Amygdala (tissue), 56 donors: ENCODE results near the gene TICAM2.

Experiments used
- DNase-seq, 56 donors: peaks; one replicate each; lab custom pipeline; 2025; lab: John Stamatoyannopoulos, UW

The TICAM2 gene

DNA sequence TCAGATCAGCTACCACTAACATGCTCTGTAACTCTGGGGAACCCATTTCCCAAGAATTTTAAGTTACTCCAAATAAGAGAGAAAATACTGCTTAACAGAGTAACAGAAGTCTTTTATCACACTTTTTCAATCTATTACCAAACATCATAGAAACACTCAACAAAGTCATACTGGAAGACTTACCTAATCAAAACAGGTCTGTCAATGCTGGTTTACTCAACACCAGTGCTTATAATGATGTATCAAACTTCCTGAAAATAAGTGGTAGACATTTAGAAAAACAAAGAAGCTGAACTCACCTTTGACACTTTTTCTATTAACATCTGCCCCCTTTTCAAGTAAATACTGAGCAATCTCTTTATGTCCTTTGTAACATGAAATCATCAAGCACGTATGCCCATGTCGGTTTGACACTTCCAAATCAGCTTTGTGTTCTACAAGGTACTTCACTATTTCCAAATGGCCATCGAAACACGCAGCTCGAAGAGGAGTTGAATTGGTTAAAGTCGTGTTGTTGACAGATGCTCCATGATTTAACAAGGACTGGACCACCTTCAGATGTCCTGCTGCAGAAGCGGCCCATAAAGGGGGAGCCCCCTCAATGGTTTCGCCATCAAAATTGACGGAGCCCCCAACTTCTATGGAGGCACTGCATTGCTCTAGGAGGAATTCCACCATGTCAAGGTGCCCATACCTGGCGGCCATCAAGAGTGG is 59.5 kb downstream of the TICAM2 start:
- DNase-seq = peak in 1 of 56 donors; percentile 14

DNA sequence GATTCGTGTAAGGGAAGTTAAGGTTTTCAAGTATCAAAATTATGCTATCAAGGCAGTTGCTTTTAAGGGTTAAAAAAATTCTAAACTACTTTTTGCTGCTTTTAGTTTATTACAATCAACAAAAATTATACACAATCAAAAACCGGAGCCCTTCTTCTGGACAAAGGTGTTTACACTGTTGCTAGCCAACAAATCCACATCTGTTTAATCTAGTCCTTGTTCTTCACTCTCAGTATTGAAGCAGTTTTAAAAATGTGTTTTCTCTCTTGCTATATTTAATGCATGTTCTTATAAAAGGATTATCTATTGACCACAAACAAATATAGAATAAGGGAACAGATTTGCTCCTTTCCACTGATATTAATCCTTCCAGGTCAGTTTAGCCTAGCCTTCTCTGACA is 60.2 kb downstream of the TICAM2 start:
- no peak for DNase-seq

DNA sequence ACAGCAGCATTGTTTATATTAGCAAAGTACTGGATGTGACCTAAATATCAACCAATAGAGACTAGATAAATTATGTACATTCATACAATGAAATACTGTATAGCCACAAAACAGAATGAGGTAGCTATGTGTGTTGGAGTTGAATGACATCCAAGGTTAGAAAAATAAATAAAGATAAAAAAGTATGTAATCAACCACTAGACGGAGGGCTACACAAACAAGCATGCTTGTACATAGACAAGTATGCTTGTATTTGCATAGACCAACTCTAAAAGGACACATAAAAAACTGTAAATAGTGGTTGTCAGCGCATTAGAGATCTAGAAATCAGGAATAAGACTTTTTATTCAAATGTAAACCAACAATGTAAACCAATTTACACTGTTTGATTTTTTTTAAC is 60.7 kb downstream of the TICAM2 start:
- no peak for DNase-seq

- DNase-seq = no peak
These were observed 66.7 kb downstream of the TICAM2 start for GRCh38 chr5:115535479-115536035.

DNA sequence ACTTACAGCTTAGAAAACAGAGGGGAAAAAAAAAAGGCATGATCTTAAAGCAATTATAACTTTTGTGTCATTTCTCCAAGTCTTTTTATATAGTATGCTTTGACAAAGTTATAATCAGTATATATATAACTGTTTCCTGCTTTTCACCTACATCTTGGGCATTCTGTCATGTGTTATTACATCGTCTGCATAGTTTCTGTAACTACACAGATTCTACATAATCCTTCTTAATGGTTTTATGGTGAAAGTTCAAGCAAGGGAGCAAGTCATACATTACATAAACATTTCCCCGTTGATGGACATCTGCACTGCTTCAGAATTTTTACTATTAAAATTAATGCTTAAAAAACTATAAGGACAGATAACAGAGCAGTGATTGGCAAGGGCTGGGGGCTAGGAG is 69.8 kb downstream of the TICAM2 start:
- no peak for DNase-seq

GRCh38 chr5:115531787-115532367 is 70.4 kb downstream of the TICAM2 start:
- DNase-seq = no peak

DNA sequence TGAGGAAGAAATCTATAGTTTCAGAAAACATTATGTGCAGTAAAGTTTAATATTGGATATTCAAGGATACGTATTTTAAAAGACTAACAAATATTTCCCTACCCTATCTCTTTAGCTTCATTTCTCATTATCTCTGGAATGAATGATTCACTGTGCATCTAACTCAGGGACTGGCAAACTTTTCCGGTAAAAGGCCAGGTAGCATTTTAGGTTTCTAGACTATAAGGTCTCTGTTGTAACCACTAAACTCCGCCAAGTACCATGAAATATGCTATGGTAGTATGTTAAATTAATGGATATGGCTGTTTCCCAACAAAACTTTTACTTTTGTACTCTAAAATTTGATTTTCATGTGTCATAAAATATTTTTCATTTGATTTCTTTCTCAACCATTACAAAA is 70.9 kb downstream of the TICAM2 start:
- no peak for DNase-seq

DNA sequence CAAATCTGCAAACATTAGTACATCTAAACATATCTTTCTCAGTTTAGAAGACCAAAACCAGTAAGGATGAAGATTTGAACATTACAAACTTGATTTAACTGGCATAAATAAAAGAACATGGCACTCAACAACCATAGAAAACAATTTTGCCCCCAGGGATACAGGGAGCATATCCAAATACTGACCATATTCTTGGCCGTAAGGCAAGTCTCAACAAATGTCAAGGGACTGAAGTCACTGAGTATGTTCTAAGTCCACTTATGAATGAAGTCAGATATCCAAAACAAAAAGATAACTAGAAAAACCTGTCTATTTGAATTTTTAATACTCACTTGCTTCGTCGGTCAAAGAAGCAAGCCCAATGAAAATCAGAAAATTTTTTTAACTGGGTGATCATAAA is 71.9 kb downstream of the TICAM2 start:
- no peak for DNase-seq
